Skin epidermis (tissue), 12 donors: ENCODE measurements around the gene LEP.
"Not testable (repeated sequence)": the region's sequence is repeated elsewhere in the genome, so short reads cannot be mapped to it uniquely, and the experiment has no call there.

Experiments
- H3K27ac ChIP-seq, 21 experiments: fragments of 200-600 bp; sonication (generic) in 11 of 21; one replicate each; pipeline ENCODE4 v1.5.0; 2020; ENCODE audit warnings: mild to moderate bottlenecking in 3 of 21, inconsistent platforms in 2 of 21, moderate library complexity in 2 of 21
- H3K4me3 ChIP-seq, 7 experiments: fragments of 200-600 bp; sonication (generic) in 2 of 7; one replicate each; pipeline ENCODE4 v1.5.0; 2020; ENCODE audit warnings: inconsistent platforms in 2 of 7, mild to moderate bottlenecking in 2 of 7, moderate library complexity in 1 of 7

Gene LEP

DNA sequence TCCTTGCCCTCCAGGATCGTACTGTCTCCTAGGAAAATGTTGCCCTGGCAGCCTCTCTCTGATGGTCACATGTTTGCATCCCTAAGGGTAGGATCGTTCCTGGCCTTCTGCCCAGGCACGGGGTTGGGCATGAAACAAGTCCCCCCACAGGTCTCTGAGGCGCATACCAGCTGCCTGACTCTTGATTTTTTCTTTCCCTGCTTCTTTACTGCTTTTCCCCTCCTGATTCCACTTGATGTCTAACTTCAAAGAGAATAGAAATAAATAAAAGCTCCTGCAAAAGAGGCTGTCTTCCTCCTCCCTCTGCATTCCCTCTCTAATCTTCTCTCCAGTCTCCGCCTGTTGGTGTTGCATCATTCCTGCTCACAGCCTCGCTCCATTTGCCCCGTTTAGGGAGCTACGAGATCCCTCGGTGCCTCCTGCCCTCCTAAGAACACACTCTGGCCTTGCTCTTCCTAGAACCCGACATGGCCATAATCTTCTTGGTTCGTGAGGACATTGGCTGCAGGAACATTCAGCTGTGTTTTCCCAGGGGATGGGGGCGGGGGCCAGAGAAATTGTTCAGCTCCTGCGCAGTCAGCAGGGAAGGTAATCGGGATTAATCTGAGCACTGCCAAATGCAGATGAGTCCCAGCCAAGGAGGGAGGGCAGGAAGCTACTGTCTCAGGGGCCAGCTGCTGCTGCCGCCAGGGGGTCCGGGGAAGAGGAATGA is 26.0 kb downstream of the LEP start:
- H3K4me3 ChIP-seq, result peak overlapping the region in 3 of 7 experiments; percentile 2 to 21 (median 10)
- peak overlapping the region in 11 of 21 experiments; percentile 10 to 74 (median 41) for H3K27ac ChIP-seq

DNA sequence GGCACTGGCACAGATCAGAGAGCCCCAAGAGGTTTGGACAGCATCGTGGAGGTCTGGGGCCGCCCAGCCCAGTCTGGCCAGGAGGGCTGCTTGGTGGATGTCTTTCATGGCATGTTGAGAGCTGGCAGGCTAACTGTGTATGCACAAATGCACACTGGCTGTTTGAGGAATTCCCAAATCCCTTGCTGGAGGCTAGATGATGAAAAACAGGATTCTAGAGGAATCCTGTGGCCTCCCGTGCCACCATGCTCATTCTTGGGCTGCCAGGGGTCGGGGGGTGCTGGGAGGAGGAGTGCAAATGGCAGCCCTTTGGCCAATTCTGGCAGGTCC is 26.5 kb downstream of the LEP start:
- Histone ChIP-seq H3K27ac (peak overlapping the region in 11 of 21 experiments; percentile 10 to 74 (median 41)), H3K4me3 (peak overlapping the region in 2 of 7 experiments; percentile 2 to 21)

DNA sequence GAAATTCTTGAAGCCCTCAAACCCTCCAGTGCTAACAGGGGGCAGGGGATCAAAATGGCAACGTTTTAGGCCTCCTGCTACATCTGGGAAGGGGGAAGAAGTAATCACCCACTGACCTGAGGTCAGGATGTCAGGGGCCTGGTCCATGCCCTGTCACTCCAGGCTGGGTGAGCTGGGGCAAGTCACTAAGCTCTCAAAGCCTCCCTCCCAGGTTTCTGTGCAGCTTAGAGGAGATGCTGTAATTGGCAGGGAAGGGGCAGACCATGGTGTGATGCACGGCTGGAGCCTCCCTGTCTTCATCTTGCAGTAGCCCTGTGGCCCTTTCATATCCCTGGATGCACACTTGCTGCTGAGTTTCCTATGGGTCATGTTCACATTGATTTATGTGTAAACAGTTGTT is 27.2 kb downstream of the LEP start:
- Histone ChIP-seq H3K4me3 (no peak overlapping the region), H3K27ac (no peak overlapping the region)

DNA sequence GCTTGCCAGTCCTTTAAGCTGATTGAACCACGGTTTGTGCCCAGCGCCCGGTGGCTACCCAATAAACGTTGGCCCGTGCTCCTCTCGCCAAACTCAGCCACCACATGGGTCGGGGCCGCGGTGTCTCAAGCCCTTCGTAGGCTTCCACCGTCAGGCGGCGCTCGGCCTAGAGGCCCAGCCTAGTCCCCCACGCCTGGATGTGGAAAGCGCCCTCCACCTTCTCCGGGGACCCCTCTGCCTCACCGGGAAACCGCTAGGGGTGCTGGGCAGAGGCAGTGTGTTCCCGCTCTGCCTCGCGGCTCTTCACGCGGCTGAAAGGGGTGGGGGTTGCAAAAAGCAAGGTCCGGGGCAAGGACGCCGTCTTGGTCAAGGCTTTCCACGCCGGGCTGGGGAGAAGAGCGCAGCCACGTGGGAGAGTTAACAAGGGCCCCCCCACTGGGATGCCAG is 29.8 kb downstream of the LEP start:
- no peak overlapping the region for H3K4me3 ChIP-seq

DNA sequence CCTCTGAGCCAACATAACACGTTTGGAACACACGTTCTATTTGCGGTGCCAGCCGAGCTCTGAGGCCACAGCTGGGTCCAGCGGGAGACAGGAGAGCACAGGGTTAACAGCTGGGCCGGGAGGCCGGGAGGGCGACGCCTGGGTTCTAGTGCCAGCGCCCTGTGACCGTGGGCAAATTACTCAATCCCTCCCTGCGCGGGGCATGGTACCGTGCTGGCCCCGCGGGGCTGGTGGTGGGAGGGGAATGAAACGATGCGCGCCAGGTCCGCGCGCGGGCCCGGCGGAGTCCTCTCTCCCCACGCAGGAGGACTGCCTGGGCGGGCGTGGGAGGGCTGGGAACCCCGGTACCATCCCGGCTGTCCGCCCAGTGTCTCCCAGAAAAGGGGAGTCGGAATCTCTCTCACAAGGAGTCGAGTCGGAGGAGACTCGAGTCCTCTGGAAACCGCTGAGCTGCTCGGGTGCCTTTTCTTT is 30.4 kb downstream of the LEP start:
- peak overlapping the region in 2 of 21 experiments; percentile 7 to 41 for H3K27ac ChIP-seq
- peak overlapping the region; percentile 12 to 34 (median 17) for H3K4me3 ChIP-seq

More for the DNA sequence above, 29.8 kb downstream of the LEP start:
- no peak overlapping the region for H3K27ac ChIP-seq

DNA sequence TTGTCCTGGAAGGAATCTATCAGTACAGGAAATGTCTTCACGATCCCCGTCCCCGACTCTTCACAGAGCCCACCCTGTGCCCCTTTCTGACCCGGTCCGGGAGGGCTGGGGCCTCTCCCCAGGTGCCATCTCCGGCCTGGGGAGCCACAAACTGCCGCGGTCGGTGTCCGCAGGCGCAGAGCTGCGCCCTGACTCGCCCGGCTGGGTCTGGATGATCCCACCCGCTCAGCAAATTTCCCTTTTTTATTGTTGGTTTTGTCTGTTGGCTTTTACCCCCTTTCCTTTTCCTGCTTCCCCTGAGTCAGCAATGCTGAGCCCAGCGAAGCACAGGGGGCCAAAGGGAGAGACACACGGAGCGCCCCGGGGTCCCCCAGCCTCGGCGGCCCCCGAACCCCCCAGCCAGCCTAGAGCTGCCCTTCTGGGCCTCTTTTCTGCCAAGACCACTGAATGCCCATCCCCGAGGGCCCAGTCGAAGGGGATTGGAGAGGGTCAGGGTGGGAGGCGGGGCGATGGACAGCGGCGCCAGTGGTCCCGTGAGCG is 30.9 kb downstream of the LEP start:
- H3K27ac ChIP-seq, result peak overlapping the region in 2 of 21 experiments; percentile 7 to 41
- H3K4me3 ChIP-seq, result peak overlapping the region in 6 of 7 experiments; percentile 12 to 34 (median 19)

DNA sequence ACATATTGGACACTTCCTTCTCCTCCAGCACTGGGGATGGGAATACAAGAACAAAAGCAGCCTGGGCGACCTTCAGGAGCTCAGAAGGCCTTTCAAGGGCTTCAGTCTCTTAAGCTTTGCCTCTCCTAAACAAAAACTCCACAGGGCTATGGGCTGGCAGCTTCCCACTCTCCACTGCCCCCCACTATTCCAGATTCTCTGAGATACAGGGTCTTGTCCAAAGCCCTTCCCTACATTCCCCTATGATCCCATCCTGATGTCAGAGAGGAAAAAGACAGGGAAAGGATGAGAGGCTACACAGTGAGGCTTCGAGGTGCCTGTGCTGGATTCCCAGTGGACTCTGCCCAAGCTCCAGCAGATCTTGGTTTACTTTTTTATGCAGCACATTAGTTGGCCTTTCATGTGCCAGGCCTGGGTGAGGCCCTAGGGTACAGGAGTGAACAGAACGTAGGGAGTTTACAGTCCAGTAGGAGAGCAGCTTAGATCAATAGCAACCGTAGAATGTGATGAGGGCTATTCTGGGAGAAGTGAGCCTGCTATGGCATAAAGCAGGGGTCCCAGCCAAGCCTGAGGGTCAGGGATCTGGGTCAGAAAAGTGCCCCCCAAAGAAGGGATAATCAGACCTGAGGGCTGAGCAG is 33.3 kb downstream of the LEP start:
- no peak overlapping the region for H3K27ac ChIP-seq
- H3K4me3 ChIP-seq, result no peak overlapping the region

DNA sequence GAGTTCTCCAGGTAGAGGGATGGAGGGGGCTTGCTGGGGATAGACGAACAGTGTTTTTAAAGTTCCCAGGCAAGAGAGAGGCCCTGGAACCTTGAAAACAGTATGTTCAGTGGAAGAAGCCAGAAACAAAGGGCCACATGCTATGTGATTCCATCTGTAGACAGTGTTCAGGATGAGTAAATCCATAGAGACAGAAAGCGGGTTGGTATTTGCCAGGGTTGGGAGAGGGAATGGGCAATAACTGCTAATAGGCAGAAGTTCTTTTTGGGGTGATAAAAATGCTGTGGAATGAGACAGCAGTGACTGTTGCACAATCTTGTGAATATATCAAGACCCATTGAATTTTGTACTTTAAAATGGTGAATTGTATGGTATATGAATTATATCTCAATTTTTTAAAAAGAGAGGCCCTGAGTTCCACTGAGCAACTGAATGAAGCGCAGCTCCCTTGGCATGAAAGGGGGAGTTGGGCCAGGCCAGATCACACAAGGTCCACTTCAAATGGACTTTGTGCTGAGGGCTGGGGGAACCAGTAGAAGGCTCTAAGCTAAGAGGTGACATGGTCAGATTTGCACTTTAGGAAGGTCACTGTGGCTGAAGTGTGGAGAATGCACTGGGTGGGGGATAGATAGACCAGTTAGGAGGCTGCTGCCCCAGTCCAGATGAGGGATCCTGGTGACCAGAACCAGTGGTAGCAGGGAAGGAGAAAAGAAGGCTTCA is 34.0 kb downstream of the LEP start:
- no peak overlapping the region for H3K4me3 ChIP-seq

DNA sequence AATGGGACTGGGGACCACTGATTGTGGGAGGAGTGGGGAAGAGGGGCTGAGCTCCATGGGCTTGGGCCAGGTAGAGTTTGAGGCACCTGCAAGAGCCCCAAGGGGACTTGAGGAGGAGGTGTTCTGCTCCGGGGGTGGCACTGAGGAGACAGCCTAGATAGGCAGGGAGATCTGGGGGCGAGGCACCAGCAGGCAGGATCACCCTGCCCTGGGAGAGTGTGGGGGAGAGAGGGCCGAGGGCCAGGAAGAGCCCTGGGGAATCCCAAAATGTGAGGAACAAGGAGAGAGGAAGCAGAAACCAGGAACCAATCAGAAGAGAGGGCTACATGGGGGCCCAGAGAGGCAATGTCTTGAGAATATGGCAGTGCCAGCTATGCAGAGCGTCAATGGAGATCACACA is 34.6 kb downstream of the LEP start:
- no peak overlapping the region for H3K27ac ChIP-seq

More for the DNA sequence above, 34.0 kb downstream of the LEP start:
- no peak overlapping the region for H3K27ac ChIP-seq

DNA sequence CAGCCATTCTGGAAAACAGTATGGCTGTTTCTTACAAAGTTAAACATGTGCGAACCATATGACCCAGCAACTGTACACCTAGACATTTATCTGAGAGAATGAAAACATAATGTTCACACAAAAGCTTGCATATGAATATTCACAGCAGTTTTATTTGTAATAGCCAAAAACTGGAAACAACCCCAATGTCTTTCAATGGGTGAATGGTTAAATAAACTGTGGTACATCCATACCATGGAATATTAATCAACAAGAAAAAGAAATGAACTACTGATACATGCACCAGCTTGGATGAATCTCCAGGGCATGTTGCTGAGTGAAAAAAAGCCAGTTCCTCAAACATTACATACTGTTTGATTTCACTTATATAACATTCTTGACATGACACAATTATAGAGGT is 37.3 kb downstream of the LEP start:
- Histone ChIP-seq H3K27ac (no peak overlapping the region), H3K4me3 (no peak overlapping the region)

More for the DNA sequence above, 34.6 kb downstream of the LEP start:
- H3K4me3 ChIP-seq, result no peak overlapping the region

DNA sequence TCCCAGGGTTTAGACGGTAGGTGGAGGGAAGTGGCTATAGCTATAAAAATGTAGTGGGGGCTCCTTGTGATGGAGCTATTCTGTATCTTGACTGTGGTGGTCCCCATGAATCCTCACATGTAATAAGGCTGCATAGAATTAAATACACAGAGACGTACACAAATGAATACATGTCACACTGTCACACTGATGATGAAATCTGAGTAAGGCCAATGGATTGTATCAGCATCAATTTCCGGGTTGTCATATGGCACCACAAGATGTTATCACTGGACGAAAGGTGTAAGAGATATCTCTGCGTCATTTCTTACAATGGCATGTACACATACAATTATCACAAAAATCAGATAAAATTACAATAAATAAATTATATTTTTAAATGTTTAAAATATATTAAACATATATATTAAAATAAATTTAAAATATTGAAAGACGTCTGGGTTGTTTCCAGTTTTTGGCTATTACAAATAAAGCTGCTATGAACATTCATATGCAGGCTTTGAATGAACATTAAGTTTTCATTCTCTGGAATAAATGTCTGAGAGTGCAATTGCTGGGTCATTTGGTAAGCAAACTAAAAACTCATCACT is 38.1 kb downstream of the LEP start:
- H3K27ac ChIP-seq, result no peak overlapping the region
- no peak overlapping the region for H3K4me3 ChIP-seq

DNA sequence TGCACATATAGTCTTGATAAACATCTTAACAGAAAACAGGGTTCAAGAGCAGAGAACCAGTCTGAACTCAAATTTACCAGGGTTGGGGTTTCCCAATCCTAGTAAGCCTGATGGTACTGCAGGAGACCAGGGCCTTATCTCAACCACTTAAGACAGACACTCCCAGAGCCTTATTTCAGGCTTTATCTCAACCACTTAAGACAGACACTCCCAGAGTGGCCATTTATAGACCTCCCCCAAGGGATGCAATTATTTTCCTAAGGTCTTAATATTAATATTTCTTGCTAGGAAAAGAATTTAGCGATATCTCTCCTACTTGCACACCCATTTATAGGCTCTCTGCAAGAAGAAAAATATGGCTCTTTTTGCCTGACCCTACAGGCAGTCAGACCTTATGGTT is 39.4 kb downstream of the LEP start:
- H3K27ac ChIP-seq, H3K4me3 ChIP-seq: not testable (repeated sequence)

DNA sequence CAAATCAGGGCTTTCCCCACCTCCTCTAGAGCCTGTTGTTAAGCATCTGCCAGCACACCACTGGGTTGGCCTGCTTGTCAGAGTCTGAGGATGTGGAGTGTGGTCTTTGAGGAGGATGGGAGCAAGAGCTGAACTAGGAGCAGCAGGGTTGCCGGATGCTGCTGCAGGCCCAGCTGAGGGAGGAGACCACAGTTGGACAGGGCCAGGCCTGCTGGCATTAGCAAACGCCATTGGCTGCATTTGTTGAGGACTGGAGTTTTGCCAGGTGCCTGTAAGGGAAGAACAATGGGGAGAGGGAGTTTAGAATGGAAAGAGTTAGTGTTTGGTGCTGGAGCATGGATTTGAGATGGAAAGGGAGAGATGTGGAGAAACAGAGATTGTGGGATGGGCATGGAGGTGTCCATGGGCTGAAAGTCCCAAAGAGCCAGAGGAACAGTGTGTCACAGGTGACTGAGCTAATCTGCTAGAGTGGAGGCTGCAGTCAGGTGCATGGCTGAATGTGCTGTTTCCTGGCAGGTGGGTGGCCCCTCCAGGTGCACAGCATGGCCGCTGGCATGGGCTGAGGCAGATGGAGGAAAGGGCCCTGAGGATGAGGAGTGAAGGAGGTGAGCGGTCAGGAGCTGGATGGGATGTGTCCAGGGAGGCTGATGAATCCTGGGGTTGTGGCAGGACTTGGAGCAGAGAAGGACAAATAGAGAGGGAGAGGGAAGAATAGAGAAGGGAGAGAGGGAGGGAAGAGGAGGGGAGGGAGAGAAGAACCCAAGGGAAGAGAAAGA is 40.7 kb downstream of the LEP start:
- H3K4me3 ChIP-seq, result no peak overlapping the region
- H3K27ac ChIP-seq, result no peak overlapping the region

DNA sequence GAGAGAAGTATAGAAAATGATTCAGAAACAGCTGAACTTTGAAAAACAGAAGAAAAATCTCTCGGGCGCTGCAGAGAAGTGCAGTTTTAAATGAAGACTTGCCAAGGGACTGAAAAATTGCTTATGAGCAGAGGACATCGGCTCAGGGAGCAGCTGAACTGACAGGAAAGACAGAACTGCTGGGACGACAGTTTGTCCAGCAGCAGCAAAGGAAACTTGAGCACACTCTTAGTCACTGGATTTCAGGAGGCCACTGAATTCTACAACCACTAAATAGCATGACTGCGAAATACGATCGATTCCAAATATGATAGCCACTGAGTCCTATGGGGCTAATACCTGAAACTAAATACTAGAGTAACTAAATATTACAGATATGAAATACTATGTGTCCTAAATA is 43.0 kb downstream of the LEP start:
- H3K27ac ChIP-seq, result no peak overlapping the region

DNA sequence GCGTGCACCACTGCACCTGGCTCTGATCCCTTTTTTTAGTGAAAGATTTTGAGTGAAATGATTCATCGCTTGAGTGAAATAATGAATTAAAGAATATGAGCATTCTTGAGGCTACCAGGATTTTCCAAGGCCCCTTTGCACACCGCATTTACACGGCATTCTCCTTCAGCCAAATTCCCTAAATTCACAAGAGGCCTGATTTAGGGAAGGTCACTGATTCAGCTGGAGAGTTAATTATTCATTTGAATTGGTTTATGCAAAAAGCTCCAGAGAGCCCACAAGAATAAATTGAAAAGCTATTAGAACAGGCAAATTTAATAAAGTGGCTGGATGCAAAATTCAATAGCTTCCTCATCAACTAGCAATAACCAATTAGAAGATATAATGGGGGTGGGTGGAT is 46.5 kb downstream of the LEP start:
- Histone ChIP-seq H3K4me3 (no peak overlapping the region), H3K27ac (no peak overlapping the region)

More for the DNA sequence above, 43.0 kb downstream of the LEP start:
- no peak overlapping the region for H3K4me3 ChIP-seq

DNA sequence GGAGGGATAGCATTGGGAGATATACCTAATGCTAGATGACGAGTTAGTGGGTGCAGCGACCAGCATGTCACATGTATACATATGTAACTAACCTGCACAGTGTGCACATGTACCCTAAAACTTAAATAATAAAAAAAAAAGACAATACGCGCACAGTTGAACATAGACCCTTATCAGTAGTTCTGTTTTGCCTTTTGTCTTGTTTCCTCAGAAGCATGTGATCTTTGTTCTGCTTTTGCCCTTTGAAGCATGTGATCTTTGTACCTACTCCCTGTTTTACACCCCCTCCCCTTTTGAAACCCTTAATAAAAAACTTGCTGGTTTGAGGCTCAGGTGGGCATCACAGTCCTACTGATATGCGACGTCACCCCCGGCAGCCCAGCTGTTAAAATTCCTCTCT is 56.9 kb downstream of the LEP start:
- not testable (repeated sequence) for H3K4me3 ChIP-seq

DNA sequence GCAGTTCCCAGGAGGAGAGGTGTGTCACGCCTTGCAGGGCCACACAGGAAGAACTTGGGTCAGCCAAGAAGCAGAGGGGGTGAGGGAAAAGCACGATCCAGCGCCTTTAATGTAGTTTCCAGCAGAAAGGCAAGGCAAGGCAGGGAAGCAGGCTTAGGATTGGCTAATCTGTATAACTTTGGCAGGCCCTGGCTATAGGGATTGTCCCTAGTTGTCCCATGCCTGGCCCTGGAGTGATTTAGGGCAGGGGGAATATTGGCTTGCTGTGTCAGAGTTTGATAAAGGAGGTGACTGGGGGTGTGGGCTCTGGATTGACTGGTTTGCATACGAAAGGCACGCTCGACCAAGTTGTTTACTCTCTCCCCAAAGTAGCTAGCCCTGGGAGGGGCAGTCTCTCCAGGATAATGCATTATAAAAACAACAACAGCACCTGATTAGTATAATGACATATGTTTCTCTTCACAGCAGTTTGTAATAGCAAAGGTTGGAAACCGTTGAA is 58.1 kb downstream of the LEP start:
- H3K4me3 ChIP-seq, result no peak overlapping the region

More for the DNA sequence above, 56.9 kb downstream of the LEP start:
- not testable (repeated sequence) for H3K27ac ChIP-seq

DNA sequence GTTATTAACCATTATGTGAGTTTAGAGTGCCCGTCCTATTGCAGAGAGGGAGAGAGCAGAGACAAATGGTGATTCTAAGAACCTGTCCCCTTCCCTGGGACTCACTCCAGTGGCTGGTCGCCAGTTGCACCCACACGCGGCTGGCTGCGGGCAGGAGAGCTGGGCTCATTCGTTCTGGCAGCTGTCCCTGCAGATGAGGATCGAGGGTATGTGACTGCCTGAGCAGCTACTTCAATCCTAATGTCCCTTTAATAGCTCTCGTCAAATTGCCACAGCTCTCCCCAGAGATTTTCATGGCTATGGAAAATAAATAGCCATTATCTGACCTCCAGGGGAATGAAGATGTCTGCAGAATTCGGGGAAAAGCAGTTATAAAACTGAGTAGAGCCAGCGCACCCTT is 61.1 kb downstream of the LEP start:
- no peak overlapping the region for H3K4me3 ChIP-seq
- no peak overlapping the region for H3K27ac ChIP-seq

More for the DNA sequence above, 58.1 kb downstream of the LEP start:
- H3K27ac ChIP-seq, result no peak overlapping the region

DNA sequence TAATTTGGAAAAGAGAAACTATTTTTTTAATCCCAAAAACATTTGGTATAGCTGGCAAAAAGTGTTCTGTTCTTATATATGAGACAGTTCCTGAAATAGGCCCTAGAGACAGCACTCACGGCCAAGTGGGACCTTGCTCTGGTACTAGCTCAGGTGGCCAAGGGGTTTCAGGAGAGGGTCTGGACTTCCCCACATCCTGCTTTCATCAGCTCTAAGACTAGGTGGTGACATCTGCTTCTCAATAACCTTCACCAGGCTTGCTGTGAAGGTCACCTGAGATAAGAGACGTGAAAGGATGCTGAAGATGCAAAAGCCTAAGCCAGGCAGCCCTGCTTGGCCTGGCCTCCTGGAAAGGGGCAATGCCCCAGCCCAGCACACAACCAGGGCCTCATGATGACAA is 62.1 kb downstream of the LEP start:
- H3K27ac ChIP-seq, result no peak overlapping the region
- H3K4me3 ChIP-seq, result no peak overlapping the region
